Right lobe of liver (tissue), 4 donors: ENCODE measurements around the gene CLP1.

Experiments used
- POLR2A ChIP-seq: fragments of 450-650 bp; IDR thresholded peaks from one replicate; pipeline ENCODE4 v1.6.1; 2017; ENCODE audit warnings: antibody characterized with exemption, mild to moderate bottlenecking
- TF ChIP-seq, protein P1 (sequence below), 4 donors: fragments of 200-600 bp in 3 of 4; fragments of 450-650 bp in 1 of 4; IDR thresholded peaks; one replicate each; pipeline versions ENCODE4 v1.5.1 to v1.8.0; 2016 to 2022; ENCODE audit warnings: antibody characterized with exemption in 4 of 4, mild to moderate bottlenecking in 2 of 4
- donor health status: DM: no; HTN: no; CAD: no.
- donor health status: DM: no; HTN: no; CAD: no.
- donor health status: DM: no; HTN: yes; CAD: no.

DNA sequence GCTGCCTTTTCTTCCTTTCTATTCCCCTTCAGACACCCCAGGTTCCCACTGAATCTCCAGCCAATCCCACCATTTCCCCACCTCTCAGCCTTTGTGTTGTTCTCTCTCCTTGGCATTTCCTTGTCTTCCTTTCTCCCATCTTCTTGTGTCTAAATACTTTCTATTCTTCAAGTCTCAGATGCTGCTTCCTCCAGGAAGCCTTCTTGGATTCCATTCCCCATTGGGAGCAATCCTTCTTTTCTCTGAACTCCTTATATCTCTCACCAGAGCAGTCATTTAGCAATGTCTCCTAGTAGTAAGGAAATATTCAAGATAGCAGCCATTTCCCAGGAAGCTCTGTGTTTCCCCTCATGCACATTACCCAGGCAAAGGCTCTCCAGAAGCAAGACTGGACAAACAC, 23.3 kb upstream of the CLP1 start:
- TF ChIP-seq, protein P1, sequence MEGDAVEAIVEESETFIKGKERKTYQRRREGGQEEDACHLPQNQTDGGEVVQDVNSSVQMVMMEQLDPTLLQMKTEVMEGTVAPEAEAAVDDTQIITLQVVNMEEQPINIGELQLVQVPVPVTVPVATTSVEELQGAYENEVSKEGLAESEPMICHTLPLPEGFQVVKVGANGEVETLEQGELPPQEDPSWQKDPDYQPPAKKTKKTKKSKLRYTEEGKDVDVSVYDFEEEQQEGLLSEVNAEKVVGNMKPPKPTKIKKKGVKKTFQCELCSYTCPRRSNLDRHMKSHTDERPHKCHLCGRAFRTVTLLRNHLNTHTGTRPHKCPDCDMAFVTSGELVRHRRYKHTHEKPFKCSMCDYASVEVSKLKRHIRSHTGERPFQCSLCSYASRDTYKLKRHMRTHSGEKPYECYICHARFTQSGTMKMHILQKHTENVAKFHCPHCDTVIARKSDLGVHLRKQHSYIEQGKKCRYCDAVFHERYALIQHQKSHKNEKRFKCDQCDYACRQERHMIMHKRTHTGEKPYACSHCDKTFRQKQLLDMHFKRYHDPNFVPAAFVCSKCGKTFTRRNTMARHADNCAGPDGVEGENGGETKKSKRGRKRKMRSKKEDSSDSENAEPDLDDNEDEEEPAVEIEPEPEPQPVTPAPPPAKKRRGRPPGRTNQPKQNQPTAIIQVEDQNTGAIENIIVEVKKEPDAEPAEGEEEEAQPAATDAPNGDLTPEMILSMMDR (IDR thresholded peaks at IDR 0.05), result no peak
- TF ChIP-seq POLR2A, result no peak
